Measurements from ENCODE around the gene RAI1. TPM values are rescaled to one million over a fixed set of nuclear protein-coding genes. Genes with fewer than 3 reads are reported as not detected.

Gene RAI1
- total and polyA plus RNA-seq, 5 donors from 2014 or later = 0.80 to 11.4 (median 1.1) TPM

GRCh38 chr17:17760872-17761550, 79.8 kb downstream of the RAI1 start:
- DNase-seq (no peak), ATAC-seq (ENCODE audit: low read depth in 2 of 2) (no peak)
- H3K4me3 ChIP-seq (ENCODE audit: low read depth, low read length) = no peak overlapping the region
- Mint-ChIP-seq H3K4me1 (peaks cover 0 to 47% (median 13%) of the 10 kb centered on the region in 4 donors), H3K4me3 (no peak overlapping the region), H3K36me3 (peaks cover 7% of the 10 kb centered on the region), H3K27me3 (no peaks in the 10 kb centered on the region), H3K27ac (no peak overlapping the region), H3K9me3 (no peaks in the 10 kb centered on the region)
- no peaks in the 10 kb centered on the region for H3K9me3 ChIP-seq (ENCODE audit: control insufficient read depth in 2 of 2, low read length in 2 of 2)
- no peak overlapping the region for H3K27ac ChIP-seq (ENCODE audit: insufficient read depth, low read length, poor library complexity, severe bottlenecking)
- no peaks in the 10 kb centered on the region for H3K36me3 ChIP-seq (ENCODE audit: control insufficient read depth, insufficient read depth, low read length)
- H3K4me1 ChIP-seq (ENCODE audit: control insufficient read depth, insufficient read depth, low read length, poor library complexity, severe bottlenecking) = peaks cover 21% of the 10 kb centered on the region
- no peaks in the 10 kb centered on the region for H3K27me3 ChIP-seq (ENCODE audit: control insufficient read depth, insufficient read depth, low read length)

GRCh38 chr17:17761894-17762743, 80.9 kb downstream of the RAI1 start:
- no peaks in the 10 kb centered on the region for H3K27me3 ChIP-seq (ENCODE audit: control insufficient read depth, insufficient read depth, low read length)
- H3K4me3 ChIP-seq (ENCODE audit: low read depth, low read length) = no peak overlapping the region
- no peak overlapping the region for H3K27ac Mint-ChIP-seq
- H3K36me3 ChIP-seq (ENCODE audit: control insufficient read depth, insufficient read depth, low read length) = no peaks in the 10 kb centered on the region
- ATAC-seq (ENCODE audit: low read depth in 2 of 2) (no peak), DNase-seq (no peak)
- peaks cover 7% of the 10 kb centered on the region for H3K36me3 Mint-ChIP-seq
- H3K9me3 ChIP-seq (ENCODE audit: control insufficient read depth in 2 of 2, low read length in 2 of 2) = no peaks in the 10 kb centered on the region
- no peaks in the 10 kb centered on the region for H3K9me3 Mint-ChIP-seq
- no peak overlapping the region for H3K4me3 Mint-ChIP-seq
- peaks cover 13% of the 10 kb centered on the region for H3K4me1 ChIP-seq (ENCODE audit: control insufficient read depth, insufficient read depth, low read length, poor library complexity, severe bottlenecking)
- peaks cover 0 to 46% (median 12%) of the 10 kb centered on the region in 4 donors for H3K4me1 Mint-ChIP-seq
- H3K27me3 Mint-ChIP-seq = no peaks in the 10 kb centered on the region
- no peak overlapping the region for H3K27ac ChIP-seq (ENCODE audit: insufficient read depth, low read length, poor library complexity, severe bottlenecking)

GRCh38 chr17:17762744-17763105, 81.5 kb downstream of the RAI1 start:
- Mint-ChIP-seq H3K27me3 (no peaks in the 10 kb centered on the region), H3K4me1 (peaks cover 0 to 40% (median 8%) of the 10 kb centered on the region in 4 donors)

GRCh38 chr17:17763136-17763535, 81.9 kb downstream of the RAI1 start:
- no peak overlapping the region for H3K4me3 Mint-ChIP-seq
- H3K27me3 Mint-ChIP-seq = no peaks in the 10 kb centered on the region
- no peaks in the 10 kb centered on the region for H3K9me3 Mint-ChIP-seq
- Histone ChIP-seq H3K36me3 (ENCODE audit: control insufficient read depth, insufficient read depth, low read length) (no peaks in the 10 kb centered on the region), H3K4me3 (ENCODE audit: low read depth, low read length) (no peak overlapping the region), H3K9me3 (ENCODE audit: control insufficient read depth in 2 of 2, low read length in 2 of 2) (no peaks in the 10 kb centered on the region), H3K4me1 (ENCODE audit: control insufficient read depth, insufficient read depth, low read length, poor library complexity, severe bottlenecking) (peaks cover 3% of the 10 kb centered on the region), H3K27me3 (ENCODE audit: control insufficient read depth, insufficient read depth, low read length) (no peaks in the 10 kb centered on the region), H3K27ac (ENCODE audit: insufficient read depth, low read length, poor library complexity, severe bottlenecking) (no peak overlapping the region)
- no peak for ATAC-seq (ENCODE audit: low read depth in 2 of 2)
- H3K27ac Mint-ChIP-seq = no peak overlapping the region
- H3K4me1 Mint-ChIP-seq = peaks cover 0 to 36% (median 7%) of the 10 kb centered on the region in 4 donors
- DNase-seq = no peak
- H3K36me3 Mint-ChIP-seq = peaks cover 7% of the 10 kb centered on the region

More at GRCh38 chr17:17762744-17763105, 81.5 kb downstream of the RAI1 start:
- no peaks in the 10 kb centered on the region for H3K9me3 Mint-ChIP-seq
- peaks cover 7% of the 10 kb centered on the region for H3K36me3 Mint-ChIP-seq
- Histone ChIP-seq H3K4me1 (ENCODE audit: control insufficient read depth, insufficient read depth, low read length, poor library complexity, severe bottlenecking) (peaks cover 7% of the 10 kb centered on the region), H3K27ac (ENCODE audit: insufficient read depth, low read length, poor library complexity, severe bottlenecking) (no peak overlapping the region), H3K36me3 (ENCODE audit: control insufficient read depth, insufficient read depth, low read length) (no peaks in the 10 kb centered on the region), H3K4me3 (ENCODE audit: low read depth, low read length) (no peak overlapping the region), H3K27me3 (ENCODE audit: control insufficient read depth, insufficient read depth, low read length) (no peaks in the 10 kb centered on the region), H3K9me3 (ENCODE audit: control insufficient read depth in 2 of 2, low read length in 2 of 2) (no peaks in the 10 kb centered on the region)
- no peak overlapping the region for H3K27ac Mint-ChIP-seq
- DNase-seq (no peak), ATAC-seq (ENCODE audit: low read depth in 2 of 2) (no peak)
- no peak overlapping the region for H3K4me3 Mint-ChIP-seq

GRCh38 chr17:17763734-17764133, 82.5 kb downstream of the RAI1 start:
- Histone ChIP-seq H3K4me3 (ENCODE audit: low read depth, low read length) (no peak overlapping the region), H3K36me3 (ENCODE audit: control insufficient read depth, insufficient read depth, low read length) (no peaks in the 10 kb centered on the region), H3K27me3 (ENCODE audit: control insufficient read depth, insufficient read depth, low read length) (no peaks in the 10 kb centered on the region), H3K27ac (ENCODE audit: insufficient read depth, low read length, poor library complexity, severe bottlenecking) (no peak overlapping the region), H3K9me3 (ENCODE audit: control insufficient read depth in 2 of 2, low read length in 2 of 2) (no peaks in the 10 kb centered on the region), H3K4me1 (ENCODE audit: control insufficient read depth, insufficient read depth, low read length, poor library complexity, severe bottlenecking) (peaks cover 2% of the 10 kb centered on the region)
- Mint-ChIP-seq H3K4me1 (peaks cover 0 to 30% (median 6%) of the 10 kb centered on the region in 4 donors), H3K27ac (no peak overlapping the region), H3K4me3 (no peak overlapping the region), H3K9me3 (no peaks in the 10 kb centered on the region), H3K36me3 (peaks cover 7% of the 10 kb centered on the region), H3K27me3 (no peaks in the 10 kb centered on the region)
- DNase-seq (no peak), ATAC-seq (ENCODE audit: low read depth in 2 of 2) (no peak)

- H3K36me3 ChIP-seq (ENCODE audit: control insufficient read depth, insufficient read depth, low read length) = no peaks in the 10 kb centered on the region
- DNase-seq (no peak), ATAC-seq (ENCODE audit: low read depth in 2 of 2) (no peak)
- Mint-ChIP-seq H3K27me3 (no peaks in the 10 kb centered on the region), H3K4me3 (no peak overlapping the region), H3K4me1 (peaks cover 0 to 24% (median 4%) of the 10 kb centered on the region in 4 donors), H3K27ac (peak overlapping the region in 1 of 3 donors; percentile 48), H3K9me3 (no peaks in the 10 kb centered on the region), H3K36me3 (no peaks in the 10 kb centered on the region)
- H3K9me3 ChIP-seq (ENCODE audit: control insufficient read depth in 2 of 2, low read length in 2 of 2) = no peaks in the 10 kb centered on the region
- no peaks in the 10 kb centered on the region for H3K27me3 ChIP-seq (ENCODE audit: control insufficient read depth, insufficient read depth, low read length)
- H3K4me3 ChIP-seq (ENCODE audit: low read depth, low read length) = no peak overlapping the region
- no peak overlapping the region for H3K27ac ChIP-seq (ENCODE audit: insufficient read depth, low read length, poor library complexity, severe bottlenecking)
- H3K4me1 ChIP-seq (ENCODE audit: control insufficient read depth, insufficient read depth, low read length, poor library complexity, severe bottlenecking) = peaks cover 2% of the 10 kb centered on the region
Measured at GRCh38 chr17:17765359-17766076, 84.3 kb downstream of the RAI1 start.

GRCh38 chr17:17766077-17766743, 85.0 kb downstream of the RAI1 start:
- Histone ChIP-seq H3K36me3 (ENCODE audit: control insufficient read depth, insufficient read depth, low read length) (no peaks in the 10 kb centered on the region), H3K27me3 (ENCODE audit: control insufficient read depth, insufficient read depth, low read length) (no peaks in the 10 kb centered on the region), H3K4me3 (ENCODE audit: low read depth, low read length) (no peak overlapping the region), H3K9me3 (ENCODE audit: control insufficient read depth in 2 of 2, low read length in 2 of 2) (no peaks in the 10 kb centered on the region), H3K4me1 (ENCODE audit: control insufficient read depth, insufficient read depth, low read length, poor library complexity, severe bottlenecking) (peaks cover 2% of the 10 kb centered on the region), H3K27ac (ENCODE audit: insufficient read depth, low read length, poor library complexity, severe bottlenecking) (no peak overlapping the region)
- peak overlapping the region in 2 of 3 donors; percentile 48 to 62 for H3K27ac Mint-ChIP-seq
- H3K36me3 Mint-ChIP-seq = no peaks in the 10 kb centered on the region
- H3K4me1 Mint-ChIP-seq = peaks cover 0 to 26% (median 3%) of the 10 kb centered on the region in 4 donors
- H3K27me3 Mint-ChIP-seq = no peaks in the 10 kb centered on the region
- DNase-seq (peak in 1 of 3 donors; percentile 51), ATAC-seq (ENCODE audit: low read depth in 2 of 2) (peak in 1 of 2 donors; percentile 23)
- H3K4me3 Mint-ChIP-seq = peak overlapping the region in 1 of 4 donors; percentile 28
- H3K9me3 Mint-ChIP-seq = no peaks in the 10 kb centered on the region

Measured in CD4-positive, CD25-positive, alpha-beta regulatory T cell (primary cell).